Cardiac muscle cell (in vitro differentiated cells and primary cell): ENCODE measurements around the gene GFRA3. TPM values are rescaled to one million over a fixed set of nuclear protein-coding genes. Genes with fewer than 3 reads are reported as not detected.

Experiments used
- DNase-seq, 2 donors: peaks; one replicate each; pipeline versions ENCODE4 v3.0.0 to v3.0.0-alpha.2; 2010 to 2017; ENCODE audit warnings: low read depth in 1 of 2, low spot score in 1 of 2
- H3K27ac ChIP-seq: fragments of 200-600 bp; sonication (generic); 2 replicates; pipeline ENCODE4 v1.5.1; 2016
- H3K27me3 ChIP-seq: fragments of 200-600 bp; sonication (generic); 2 replicates; pipeline ENCODE4 v1.6.0; 2016; ENCODE audit warnings: control low read depth
- H3K36me3 ChIP-seq: fragments of 200-600 bp; sonication (generic); 2 replicates; pipeline ENCODE4 v1.5.1; 2016; ENCODE audit warnings: control low read depth
- H3K4me1 ChIP-seq: fragments of 200-600 bp; sonication (generic); 2 replicates; pipeline ENCODE4 v1.8.1; 2017; ENCODE audit warnings: low read depth, mild to moderate bottlenecking, mixed run types
- H3K4me3 ChIP-seq: fragments of 200-600 bp; sonication (generic); 2 replicates; pipeline ENCODE4 v1.5.1; 2016; ENCODE audit warnings: mild to moderate bottlenecking
- H3K9me3 ChIP-seq: fragments of 200-600 bp; sonication (generic); 2 replicates; pipeline ENCODE4 v1.5.1; 2017; ENCODE audit warnings: low read depth, mild to moderate bottlenecking, control low read depth
- polyA plus RNA-seq: library from polyadenylated mRNA; unstranded; fragments of >200 nt; fragmentation: Nextera tagmentation; extraction: Ambion mirVana; gene quantifications from 2 replicates; pipeline ENCODE4 v1.2.1, GENCODE V29; 2016
- total RNA-seq: library from RNA; depleted of rRNA; stranded (reverse); fragments of >200 nt; gene quantifications from 2 replicates; pipeline ENCODE4 v1.2.3, GENCODE V29; 2016
- TF ChIP-seq, protein P1 (sequence below): IDR thresholded peaks from 2 replicates; pipeline ENCODE4 v1.5.1; 2012; ENCODE audit warnings: low read depth, mild to moderate bottlenecking, low read length

Gene GFRA3
- total and polyA plus RNA-seq, 2 experiments from 2014 or later: 0.39 to 0.51 TPM

DNA sequence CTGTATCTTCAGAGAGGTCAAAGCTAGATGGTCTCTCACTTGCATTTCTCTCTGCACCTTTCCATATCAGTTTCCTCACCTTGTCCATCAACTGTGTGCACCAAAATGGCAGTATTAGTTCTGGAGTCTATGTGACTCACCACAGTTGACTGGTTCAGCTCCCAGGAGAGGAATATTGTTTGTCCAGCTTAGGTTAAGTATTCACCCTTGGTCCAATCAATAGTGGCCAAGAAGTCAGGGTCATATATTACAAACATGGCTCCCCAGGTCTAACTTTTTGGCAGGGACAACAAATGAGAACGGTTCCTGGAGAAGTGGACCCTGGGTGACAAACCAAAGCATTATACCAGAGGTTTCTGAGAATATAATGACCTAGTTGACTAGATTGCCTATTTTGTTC is 36.4 kb downstream of the GFRA3 start:
- Histone ChIP-seq H3K9me3 (no peaks in the 10 kb centered on the region), H3K27me3 (peaks cover 33% of the 10 kb centered on the region)
- TF ChIP-seq, protein P1, sequence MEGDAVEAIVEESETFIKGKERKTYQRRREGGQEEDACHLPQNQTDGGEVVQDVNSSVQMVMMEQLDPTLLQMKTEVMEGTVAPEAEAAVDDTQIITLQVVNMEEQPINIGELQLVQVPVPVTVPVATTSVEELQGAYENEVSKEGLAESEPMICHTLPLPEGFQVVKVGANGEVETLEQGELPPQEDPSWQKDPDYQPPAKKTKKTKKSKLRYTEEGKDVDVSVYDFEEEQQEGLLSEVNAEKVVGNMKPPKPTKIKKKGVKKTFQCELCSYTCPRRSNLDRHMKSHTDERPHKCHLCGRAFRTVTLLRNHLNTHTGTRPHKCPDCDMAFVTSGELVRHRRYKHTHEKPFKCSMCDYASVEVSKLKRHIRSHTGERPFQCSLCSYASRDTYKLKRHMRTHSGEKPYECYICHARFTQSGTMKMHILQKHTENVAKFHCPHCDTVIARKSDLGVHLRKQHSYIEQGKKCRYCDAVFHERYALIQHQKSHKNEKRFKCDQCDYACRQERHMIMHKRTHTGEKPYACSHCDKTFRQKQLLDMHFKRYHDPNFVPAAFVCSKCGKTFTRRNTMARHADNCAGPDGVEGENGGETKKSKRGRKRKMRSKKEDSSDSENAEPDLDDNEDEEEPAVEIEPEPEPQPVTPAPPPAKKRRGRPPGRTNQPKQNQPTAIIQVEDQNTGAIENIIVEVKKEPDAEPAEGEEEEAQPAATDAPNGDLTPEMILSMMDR: no peak

DNA sequence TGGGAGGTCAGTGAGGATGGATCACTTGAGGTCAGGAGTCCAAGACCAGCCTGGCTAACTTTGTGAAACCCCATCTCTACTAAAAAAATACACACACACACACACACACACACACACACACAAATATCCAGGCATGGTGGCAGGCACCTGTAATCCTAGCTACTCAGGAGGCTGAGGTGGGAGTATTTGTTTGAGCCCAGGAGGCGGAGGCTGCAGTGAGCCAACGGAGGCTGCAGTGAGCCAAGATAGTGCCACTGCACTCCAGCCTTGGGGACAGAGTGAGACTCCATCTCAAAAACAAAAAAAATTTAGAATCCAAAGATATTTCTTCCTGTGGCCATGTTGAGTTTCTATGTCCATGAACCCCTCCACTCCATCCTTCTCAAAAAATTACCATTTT is 39.8 kb downstream of the GFRA3 start:
- no peaks in the 10 kb centered on the region for H3K4me1 ChIP-seq
- H3K27ac ChIP-seq: no peak overlapping the region
- no peaks in the 10 kb centered on the region for H3K36me3 ChIP-seq
- no peak for DNase-seq
- peaks cover 4% of the 10 kb centered on the region for H3K27me3 ChIP-seq
- H3K4me3 ChIP-seq: no peak overlapping the region
- TF ChIP-seq, protein P1: no peak
- H3K9me3 ChIP-seq: no peaks in the 10 kb centered on the region

More for the DNA sequence above, 36.4 kb downstream of the GFRA3 start:
- no peak overlapping the region for H3K4me3 ChIP-seq
- no peaks in the 10 kb centered on the region for H3K36me3 ChIP-seq
- H3K4me1 ChIP-seq: no peaks in the 10 kb centered on the region
- H3K27ac ChIP-seq: no peak overlapping the region
- DNase-seq: no peak

DNA sequence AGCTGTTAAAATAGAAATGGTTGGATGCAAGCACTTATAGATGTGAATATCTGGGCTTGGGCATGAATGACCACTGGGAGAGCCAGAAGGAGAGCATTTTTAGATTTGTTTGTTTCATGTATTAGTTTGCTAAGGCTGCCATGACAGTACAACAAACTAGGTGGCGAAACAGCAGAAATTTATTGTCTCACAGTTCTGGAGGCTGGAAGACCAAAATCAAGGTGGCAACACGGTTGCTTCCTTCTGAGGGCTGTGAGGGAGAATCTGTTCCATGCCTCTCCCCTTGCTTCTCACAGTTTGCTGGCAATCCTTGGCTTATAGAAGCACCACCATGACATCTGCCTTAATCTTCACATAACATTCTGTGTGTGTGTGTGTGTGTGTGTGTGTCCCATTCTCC is 41.1 kb downstream of the GFRA3 start:
- no peaks in the 10 kb centered on the region for H3K9me3 ChIP-seq
- DNase-seq: no peak
- H3K36me3 ChIP-seq: no peaks in the 10 kb centered on the region
- H3K27ac ChIP-seq: no peak overlapping the region
- no peaks in the 10 kb centered on the region for H3K27me3 ChIP-seq
- TF ChIP-seq, protein P1: no peak
- no peaks in the 10 kb centered on the region for H3K4me1 ChIP-seq
- H3K4me3 ChIP-seq: no peak overlapping the region

DNA sequence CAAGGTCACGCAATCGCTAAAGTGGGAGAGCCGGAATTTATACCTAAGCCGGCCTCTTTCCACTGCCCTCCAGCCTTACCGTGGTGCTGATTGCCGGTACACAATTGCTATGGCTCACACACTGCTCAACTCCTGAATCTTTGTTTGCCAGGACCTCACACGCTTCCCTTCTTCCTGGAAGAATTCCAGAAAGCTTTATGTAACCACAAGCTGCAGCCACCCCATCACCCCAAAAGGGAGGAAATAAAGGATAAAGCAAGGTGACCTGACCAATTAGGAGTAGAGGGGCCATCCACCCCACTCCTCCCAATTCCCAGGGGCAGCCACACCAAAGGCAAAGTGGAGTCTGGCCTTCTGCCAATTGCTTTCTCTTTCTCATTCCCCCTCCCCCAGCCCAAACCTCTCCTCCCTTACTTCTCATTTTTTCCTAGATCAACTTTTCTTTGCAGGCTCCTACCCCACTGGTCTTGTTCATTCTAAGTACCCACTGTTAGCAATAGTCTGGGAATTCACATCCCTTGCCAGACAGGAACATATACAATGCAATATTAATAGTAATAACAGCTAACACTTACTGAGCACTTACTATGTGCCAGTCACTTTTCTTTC is 43.3 kb downstream of the GFRA3 start:
- Histone ChIP-seq H3K27ac (no peak overlapping the region), H3K4me1 (no peaks in the 10 kb centered on the region), H3K27me3 (no peaks in the 10 kb centered on the region), H3K36me3 (no peaks in the 10 kb centered on the region), H3K9me3 (no peaks in the 10 kb centered on the region), H3K4me3 (no peak overlapping the region)
- peak; percentile 12 to 75 for DNase-seq
- TF ChIP-seq, protein P1: no peak

DNA sequence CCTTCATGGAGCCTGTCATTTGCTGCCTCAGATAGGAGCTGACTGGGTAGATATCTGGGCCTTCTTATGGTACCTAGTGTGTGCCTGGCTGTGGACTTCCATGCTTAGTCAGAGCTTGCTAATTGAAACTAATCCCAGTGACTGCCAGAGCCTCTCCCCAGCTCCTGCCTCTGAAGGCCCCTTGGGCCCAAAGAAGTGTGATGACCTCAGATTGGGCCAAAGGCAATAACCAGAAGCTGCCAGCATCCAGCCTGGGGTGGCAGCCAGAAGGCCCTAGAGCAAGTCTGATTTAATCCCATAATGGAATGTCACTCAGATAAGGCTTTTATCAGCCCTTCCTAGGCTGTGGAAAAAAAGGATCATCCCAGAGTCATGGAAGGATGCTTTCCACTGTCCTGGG is 44.2 kb downstream of the GFRA3 start:
- Histone ChIP-seq H3K4me1 (no peaks in the 10 kb centered on the region), H3K27ac (no peak overlapping the region), H3K4me3 (no peak overlapping the region), H3K36me3 (no peaks in the 10 kb centered on the region), H3K9me3 (no peaks in the 10 kb centered on the region), H3K27me3 (no peaks in the 10 kb centered on the region)
- DNase-seq: peak in 1 of 2 donors; percentile 55
- TF ChIP-seq, protein P1: no peak
